Peyer's patch (tissue), 4 donors: Measurements from ENCODE around the gene CACNA1I. TPM values are rescaled to one million over a fixed set of nuclear protein-coding genes. Genes with fewer than 3 reads are reported as not detected.

ENCODE experiments used
- DNase-seq, 3 donors: peaks; one replicate each; pipeline ENCODE4 v3.0.0-alpha.2; 2017 to 2019
- H3K27ac ChIP-seq, 4 donors: fragments of 200-600 bp; sonication (generic); one replicate each; pipeline ENCODE4 v1.5.1; 2016 to 2019
- H3K27me3 ChIP-seq, 2 donors: fragments of 200-600 bp; sonication (generic); one replicate each; pipeline ENCODE4 v1.5.1; 2019
- H3K36me3 ChIP-seq, 3 donors: fragments of 200-600 bp; sonication (generic); one replicate each; pipeline ENCODE4 v1.5.1; 2016 to 2019
- H3K4me1 ChIP-seq, 4 donors: fragments of 200-600 bp; sonication (generic); one replicate each; pipeline ENCODE4 v1.5.1; 2016 to 2019
- H3K4me3 ChIP-seq, 4 donors: fragments of 200-600 bp; sonication (generic); 1 replicate in 3 of 4; 2 replicates in 1 of 4; pipeline ENCODE4 v1.5.1; 2016 to 2019; ENCODE audit warnings: mild to moderate bottlenecking in 1 of 4
- H3K9me3 ChIP-seq, 4 donors: fragments of 200-600 bp; sonication (generic); one replicate each; pipeline ENCODE4 v1.5.1; 2016 to 2019; ENCODE audit warnings: mild to moderate bottlenecking in 1 of 4
- CTCF ChIP-seq, 6 experiments: fragments of 450-650 bp in 4 of 6; fragments of 200-600 bp in 2 of 6; sonication (generic) in 1 of 6; IDR thresholded peaks; one replicate each; pipeline ENCODE4 v1.5.1; 2017 to 2019; ENCODE audit warnings: antibody characterized with exemption in 6 of 6, mild to moderate bottlenecking in 3 of 6, moderate library complexity in 1 of 6
- POLR2A ChIP-seq, 2 donors: fragments of 450-650 bp; IDR thresholded peaks; one replicate each; pipeline ENCODE4 v1.5.1; 2017; ENCODE audit warnings: antibody characterized with exemption in 2 of 2, mild to moderate bottlenecking in 2 of 2, moderate library complexity in 2 of 2
- total RNA-seq, 4 donors: library from RNA; depleted of rRNA; stranded (reverse); fragments of >200 nt; gene quantifications; one replicate each; pipeline ENCODE4 v1.1.0, GENCODE V29; 2016

Gene CACNA1I
- total RNA-seq, 4 donors from 2014 or later: 0.95 to 6.6 (median 1.6) TPM

DNA sequence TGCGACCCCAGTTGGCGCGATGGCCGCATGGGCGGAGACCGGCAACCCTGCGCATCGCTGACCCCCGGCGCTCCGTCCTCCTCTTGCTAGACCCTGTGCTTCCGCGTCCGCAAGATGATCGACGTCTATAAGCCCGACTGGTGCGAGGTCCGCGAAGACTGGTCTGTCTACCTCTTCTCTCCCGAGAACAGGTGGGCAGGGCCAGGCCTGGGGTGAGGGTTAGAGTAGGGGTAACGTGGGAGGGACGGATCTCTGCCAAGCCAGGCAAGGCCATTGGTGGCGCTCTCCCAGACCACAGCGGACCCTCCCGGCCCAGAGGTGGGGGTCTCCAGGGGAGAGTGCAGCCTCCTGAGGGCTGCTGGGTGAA lies 92.1 kb downstream of the CACNA1I start:
- H3K27me3 ChIP-seq: peaks cover 0 to 21% of the 10 kb centered on the region in 2 donors
- DNase-seq: no peak
- H3K36me3 ChIP-seq: no peaks in the 10 kb centered on the region
- peaks cover 0 to 23% (median 15%) of the 10 kb centered on the region in 4 donors for H3K4me1 ChIP-seq
- peak overlapping the region in 3 of 4 donors; percentile 37 to 49 (median 37) for H3K4me3 ChIP-seq
- TF ChIP-seq CTCF (IDR thresholded peaks at IDR 0.05) (no peak), POLR2A (IDR thresholded peaks at IDR 0.05) (no peak)
- no peaks in the 10 kb centered on the region for H3K9me3 ChIP-seq
- H3K27ac ChIP-seq: peak overlapping the region in 1 of 4 donors; percentile 46

DNA sequence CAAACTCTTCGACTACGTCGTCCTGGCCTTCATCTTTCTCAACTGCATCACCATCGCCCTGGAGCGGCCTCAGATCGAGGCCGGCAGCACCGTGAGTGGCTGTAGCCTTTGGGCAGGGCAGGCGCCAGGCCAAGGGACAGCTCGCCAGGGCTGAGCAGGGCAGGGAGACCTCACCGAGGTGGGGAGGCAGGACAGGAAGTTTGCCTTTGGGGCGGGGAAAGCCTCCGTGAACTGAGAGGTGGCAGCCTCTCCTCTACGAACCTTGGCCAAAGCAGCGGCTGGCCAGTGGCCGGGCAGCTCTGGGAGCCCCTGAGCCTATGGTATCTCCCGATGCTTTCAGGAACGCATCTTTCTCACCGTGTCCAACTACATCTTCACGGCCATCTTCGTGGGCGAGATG lies 93.2 kb downstream of the CACNA1I start:
- Histone ChIP-seq H3K36me3 (no peaks in the 10 kb centered on the region), H3K27me3 (peaks cover 0 to 21% of the 10 kb centered on the region in 2 donors), H3K4me1 (peaks cover 0 to 23% (median 15%) of the 10 kb centered on the region in 4 donors), H3K27ac (no peak overlapping the region), H3K9me3 (no peaks in the 10 kb centered on the region), H3K4me3 (no peak overlapping the region)
- no peak for DNase-seq
- no peak for TF ChIP-seq POLR2A (IDR thresholded peaks at IDR 0.05)
- TF ChIP-seq CTCF (IDR thresholded peaks at IDR 0.05): no peak

DNA sequence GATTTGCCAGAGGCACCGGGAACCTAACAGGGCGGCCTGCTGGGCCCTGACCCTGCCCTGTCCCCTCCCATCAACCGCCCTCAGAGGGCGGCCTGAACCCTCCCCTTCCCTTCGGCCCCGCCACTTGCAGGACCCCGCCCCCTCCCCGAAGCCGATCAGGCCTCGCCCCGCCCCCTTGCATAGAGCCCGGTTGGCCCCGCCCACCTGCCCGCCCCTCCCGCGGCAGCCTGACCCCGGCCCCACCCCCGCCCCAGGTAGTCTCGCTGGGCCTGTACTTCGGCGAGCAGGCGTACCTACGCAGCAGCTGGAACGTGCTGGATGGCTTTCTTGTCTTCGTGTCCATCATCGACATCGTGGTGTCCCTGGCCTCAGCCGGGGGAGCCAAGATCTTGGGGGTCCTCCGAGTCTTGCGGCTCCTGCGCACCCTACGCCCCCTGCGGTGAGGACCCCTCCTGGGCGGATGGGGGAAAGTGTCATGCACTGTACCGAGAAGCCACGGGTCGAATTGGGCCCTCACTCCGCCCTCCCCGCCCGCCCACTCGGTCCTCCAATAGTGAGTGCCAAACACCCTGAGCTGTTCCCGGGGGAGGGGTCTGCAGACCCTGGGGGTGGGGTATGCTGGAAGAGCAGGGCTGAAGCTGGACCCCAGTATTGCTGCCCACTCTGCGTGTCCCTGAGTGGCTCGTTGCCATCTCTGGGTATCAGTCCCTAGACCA lies 94.1 kb downstream of the CACNA1I start:
- peak in 1 of 3 donors; percentile 17 for DNase-seq
- no peak overlapping the region for H3K27ac ChIP-seq
- no peak for TF ChIP-seq POLR2A (IDR thresholded peaks at IDR 0.05)
- TF ChIP-seq CTCF (IDR thresholded peaks at IDR 0.05): no peak
- H3K4me3 ChIP-seq: no peak overlapping the region
- H3K4me1 ChIP-seq: peaks cover 0 to 23% (median 15%) of the 10 kb centered on the region in 4 donors
- H3K9me3 ChIP-seq: no peaks in the 10 kb centered on the region
- H3K27me3 ChIP-seq: peaks cover 0 to 21% of the 10 kb centered on the region in 2 donors
- H3K36me3 ChIP-seq: no peaks in the 10 kb centered on the region

GRCh38 chr22:39665229-39665628 lies 94.7 kb downstream of the CACNA1I start:
- no peak for DNase-seq
- TF ChIP-seq POLR2A (IDR thresholded peaks at IDR 0.05): no peak
- TF ChIP-seq CTCF (IDR thresholded peaks at IDR 0.05): no peak
- Histone ChIP-seq H3K36me3 (no peaks in the 10 kb centered on the region), H3K9me3 (no peaks in the 10 kb centered on the region), H3K27ac (no peak overlapping the region), H3K4me1 (peaks cover 0 to 23% (median 15%) of the 10 kb centered on the region in 4 donors), H3K4me3 (no peak overlapping the region), H3K27me3 (peaks cover 0 to 21% of the 10 kb centered on the region in 2 donors)

DNA sequence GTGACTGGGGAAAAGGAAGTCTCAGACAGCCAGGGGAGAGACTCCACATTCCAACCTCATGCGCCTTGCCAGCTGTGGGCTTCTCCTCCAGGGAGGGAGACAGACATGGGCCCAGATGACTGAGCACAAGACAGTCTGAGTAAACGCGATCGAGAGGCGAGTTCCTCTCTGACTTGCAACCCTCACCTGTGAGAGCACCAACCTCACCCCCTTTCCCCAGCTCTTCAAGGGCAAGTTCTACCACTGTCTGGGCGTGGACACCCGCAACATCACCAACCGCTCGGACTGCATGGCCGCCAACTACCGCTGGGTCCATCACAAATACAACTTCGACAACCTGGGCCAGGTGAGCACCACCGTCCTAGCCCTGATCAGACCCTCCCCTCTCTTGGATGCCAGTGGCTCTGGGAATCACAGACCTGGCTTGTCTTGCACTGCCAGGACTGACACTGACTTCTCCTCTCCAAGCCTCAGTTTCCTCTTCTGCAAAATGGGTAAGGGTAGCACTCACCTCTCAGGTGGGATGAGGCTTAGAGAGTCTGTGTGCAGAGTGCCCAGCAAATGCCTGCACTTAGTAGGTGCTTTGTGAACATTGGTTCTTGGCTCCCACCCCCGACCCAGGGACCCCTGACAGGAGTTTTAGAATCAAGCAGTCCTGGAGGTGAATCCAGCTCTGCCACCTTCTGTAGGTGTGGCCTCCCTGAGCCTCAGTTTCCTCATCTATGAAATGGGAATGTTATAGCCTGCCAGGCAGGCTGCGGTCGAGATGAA lies 95.3 kb downstream of the CACNA1I start:
- DNase-seq: no peak
- H3K27me3 ChIP-seq: peaks cover 0 to 21% of the 10 kb centered on the region in 2 donors
- H3K27ac ChIP-seq: no peak overlapping the region
- peaks cover 0 to 23% (median 15%) of the 10 kb centered on the region in 4 donors for H3K4me1 ChIP-seq
- no peak for TF ChIP-seq CTCF (IDR thresholded peaks at IDR 0.05)
- no peak for TF ChIP-seq POLR2A (IDR thresholded peaks at IDR 0.05)
- H3K36me3 ChIP-seq: no peaks in the 10 kb centered on the region
- peaks cover 0 to 2% (median 0%) of the 10 kb centered on the region in 4 donors for H3K9me3 ChIP-seq
- no peak overlapping the region for H3K4me3 ChIP-seq
